ENCODE data around the gene C11orf42. TPM values are rescaled to one million over a fixed set of nuclear protein-coding genes. Genes with fewer than 3 reads are reported as not detected.

Gene C11orf42
- total RNA-seq = not detected

- H3K27me3 ChIP-seq = no peaks in the 10 kb centered on the region
- no peaks in the 10 kb centered on the region for H3K9me3 ChIP-seq
- no peak within 1 kb of the TSS for H3K4me3 ChIP-seq
- H3K27ac ChIP-seq = no peak within 1 kb of the TSS
- H3K36me3 ChIP-seq = no peaks in the 10 kb centered on the region
- TF ChIP-seq CTCF (IDR thresholded peaks at IDR 0.05) = no peak
- no peaks in the 10 kb centered on the region for H3K4me1 ChIP-seq
- intact Hi-C loops (cut with DNase I) = no loop called here
- no peak within 1 kb of the TSS for H3K9ac ChIP-seq (ENCODE audit: low read depth in 2 of 2, low read length in 2 of 2)
- DNase-seq = no peak
Observed at GRCh38 chr11:6205366-6205765, at the start of gene C11orf42. TSS of gene C11orf42 (plus strand) at chr11:6205557. CDS start at chr11:6205616, 59 bp downstream.

- intact Hi-C loops (cut with DNase I) = no loop called here
- Histone ChIP-seq H3K4me1 (no peaks in the 10 kb centered on the region), H3K9ac (ENCODE audit: low read depth in 2 of 2, low read length in 2 of 2) (no peak overlapping the region), H3K27ac (no peak overlapping the region), H3K27me3 (no peaks in the 10 kb centered on the region), H3K9me3 (no peaks in the 10 kb centered on the region), H3K36me3 (no peaks in the 10 kb centered on the region), H3K4me3 (no peak overlapping the region)
- TF ChIP-seq CTCF (IDR thresholded peaks at IDR 0.05) = no peak
- no peak for DNase-seq
Observed at GRCh38 chr11:6156628-6157359, 48.6 kb upstream of the C11orf42 start.

GRCh38 chr11:6170226-6170625 lies 35.1 kb upstream of the C11orf42 start, which contains the start of gene OR52B2:
TSS of gene OR52B2 (minus strand) at chr11:6170326. CDS start at chr11:6170326, 0 bp downstream.
- Histone ChIP-seq H3K36me3 (no peaks in the 10 kb centered on the region), H3K4me1 (no peaks in the 10 kb centered on the region), H3K9ac (ENCODE audit: low read depth in 2 of 2, low read length in 2 of 2) (no peak within 1 kb of the TSS), H3K9me3 (no peaks in the 10 kb centered on the region), H3K27ac (no peak within 1 kb of the TSS), H3K27me3 (no peaks in the 10 kb centered on the region), H3K4me3 (no peak within 1 kb of the TSS)
- intact Hi-C loops (cut with DNase I) = no loop called here
- no peak for DNase-seq
- no peak for TF ChIP-seq CTCF (IDR thresholded peaks at IDR 0.05)

GRCh38 chr11:6175440-6175839 lies 29.9 kb upstream of the C11orf42 start:
- intact Hi-C loops (cut with DNase I) = no loop called here
- H3K4me3 ChIP-seq = no peak overlapping the region
- no peak overlapping the region for H3K9ac ChIP-seq (ENCODE audit: low read depth in 2 of 2, low read length in 2 of 2)
- H3K36me3 ChIP-seq = no peaks in the 10 kb centered on the region
- no peaks in the 10 kb centered on the region for H3K9me3 ChIP-seq
- no peak overlapping the region for H3K27ac ChIP-seq
- H3K27me3 ChIP-seq = no peaks in the 10 kb centered on the region
- no peak for TF ChIP-seq CTCF (IDR thresholded peaks at IDR 0.05)
- H3K4me1 ChIP-seq = no peaks in the 10 kb centered on the region
- DNase-seq = no peak

GRCh38 chr11:6191742-6192141 lies 13.6 kb upstream of the C11orf42 start:
- intact Hi-C loops (cut with DNase I) = no loop called here
- no peak for TF ChIP-seq CTCF (IDR thresholded peaks at IDR 0.05)
- Histone ChIP-seq H3K27me3 (no peaks in the 10 kb centered on the region), H3K27ac (no peak overlapping the region), H3K36me3 (no peaks in the 10 kb centered on the region), H3K4me1 (no peaks in the 10 kb centered on the region), H3K9me3 (no peaks in the 10 kb centered on the region), H3K9ac (ENCODE audit: low read depth in 2 of 2, low read length in 2 of 2) (no peak overlapping the region), H3K4me3 (no peak overlapping the region)
- DNase-seq = no peak
